H9 (cell line): Measurements from ENCODE around the gene SYNE2. TPM values are rescaled to one million over a fixed set of nuclear protein-coding genes. Genes with fewer than 3 reads are reported as not detected.

ENCODE experiments used
- DNase-seq: peaks from one replicate; pipeline ENCODE4 v3.0.0-alpha.2; 2017
- H2AFZ ChIP-seq: one replicate; pipeline ENCODE4 v1.6.1; 2013; ENCODE audit warnings: mild to moderate bottlenecking, low read length, control low read depth, moderate library complexity
- H2AK5ac ChIP-seq: 2 replicates; pipeline ENCODE4 v1.6.1; 2013; ENCODE audit warnings: low read length, control low read depth, mixed read lengths; ENCODE audit not compliant: insufficient read length
- H2BK120ac ChIP-seq: one replicate; pipeline ENCODE4 v1.6.1; 2013; ENCODE audit warnings: low read depth, mild to moderate bottlenecking, low read length, control low read depth, inconsistent platforms; ENCODE audit not compliant: poor library complexity, severe bottlenecking
- H2BK12ac ChIP-seq: 2 replicates; pipeline ENCODE4 v1.6.1; 2013; ENCODE audit warnings: low read length, control low read depth, mixed read lengths, low read depth; ENCODE audit not compliant: insufficient read length
- H2BK15ac ChIP-seq: 2 replicates; pipeline ENCODE4 v1.6.1; 2013; ENCODE audit warnings: low read depth, low read length, control low read depth
- H2BK20ac ChIP-seq: one replicate; pipeline ENCODE4 v1.6.1; 2013; ENCODE audit warnings: low read depth, mild to moderate bottlenecking, low read length, control low read depth, inconsistent platforms; ENCODE audit not compliant: poor library complexity, severe bottlenecking
- H2BK5ac ChIP-seq: 2 replicates; pipeline ENCODE4 v1.6.1; 2013; ENCODE audit warnings: low read length, control low read depth, mixed read lengths; ENCODE audit not compliant: insufficient read length
- H3K14ac ChIP-seq: 2 replicates; pipeline ENCODE4 v1.6.1; 2013; ENCODE audit warnings: low read length, control low read depth; ENCODE audit not compliant: insufficient read depth
- H3K18ac ChIP-seq: 2 replicates; pipeline ENCODE4 v1.6.1; 2013; ENCODE audit warnings: low read depth, mild to moderate bottlenecking, mixed read lengths, low read length, control low read depth; ENCODE audit not compliant: insufficient read length
- H3K23ac ChIP-seq: 2 replicates; pipeline ENCODE4 v1.6.1; 2013; ENCODE audit warnings: low read length, control low read depth, mixed read lengths, low read depth; ENCODE audit not compliant: insufficient read length
- H3K23me2 ChIP-seq: 2 replicates; pipeline ENCODE4 v1.6.1; 2013; ENCODE audit warnings: low read depth, mild to moderate bottlenecking, mixed read lengths, low read length, control low read depth; ENCODE audit not compliant: insufficient read length, poor library complexity, severe bottlenecking
- H3K27ac ChIP-seq: 2 replicates; pipeline ENCODE4 v1.5.1; 2013; ENCODE audit warnings: low read length, control low read depth, mixed read lengths, low read depth; ENCODE audit not compliant: insufficient read length
- H3K27me3 ChIP-seq: 2 replicates; pipeline ENCODE4 v1.6.1; 2013; ENCODE audit warnings: low read length, control low read depth, inconsistent platforms; ENCODE audit not compliant: insufficient read depth
- H3K4ac ChIP-seq: 2 replicates; pipeline ENCODE4 v1.6.1; 2013; ENCODE audit warnings: low read depth, mild to moderate bottlenecking, control low read depth, inconsistent platforms, low read length, moderate library complexity
- H3K4me1 ChIP-seq: 2 replicates; pipeline ENCODE4 v1.6.1; 2013; ENCODE audit warnings: low read length, control low read depth, inconsistent platforms; ENCODE audit not compliant: insufficient read depth
- H3K4me2 ChIP-seq: 2 replicates; pipeline ENCODE4 v1.6.1; 2013; ENCODE audit warnings: low read length, control low read depth, mixed read lengths; ENCODE audit not compliant: insufficient read length, insufficient read depth
- H3K56ac ChIP-seq: 2 replicates; pipeline ENCODE4 v1.6.1; 2013; ENCODE audit warnings: low read depth, mild to moderate bottlenecking, mixed read lengths, low read length, control low read depth; ENCODE audit not compliant: insufficient read length
- H3K79me1 ChIP-seq: 2 replicates; pipeline ENCODE4 v1.6.1; 2013; ENCODE audit warnings: low read depth, mild to moderate bottlenecking, moderate library complexity, low read length, control low read depth, inconsistent platforms; ENCODE audit not compliant: insufficient read depth, poor library complexity, severe bottlenecking
- H3K79me2 ChIP-seq: 2 replicates; pipeline ENCODE4 v1.6.1; 2013; ENCODE audit warnings: low read length, control low read depth, inconsistent platforms; ENCODE audit not compliant: insufficient read depth
- H3K9ac ChIP-seq: 2 replicates; pipeline ENCODE4 v1.6.1; 2013; ENCODE audit warnings: low read length, control low read depth, mixed read lengths; ENCODE audit not compliant: insufficient read length; ENCODE audit errors: extremely low read depth
- H3K9me3 ChIP-seq: one replicate; pipeline ENCODE4 v1.6.1; 2013; ENCODE audit warnings: low read depth, low read length, inconsistent platforms; ENCODE audit not compliant: control insufficient read depth
- H3T11ph ChIP-seq: one replicate; pipeline ENCODE4 v1.6.1; 2013; ENCODE audit warnings: mild to moderate bottlenecking, low read length, control low read depth, inconsistent platforms
- H4K20me1 ChIP-seq: one replicate; pipeline ENCODE4 v1.6.1; 2013; ENCODE audit not compliant: control insufficient read depth, insufficient read length, insufficient read depth
- H4K5ac ChIP-seq: 2 replicates; pipeline ENCODE4 v1.6.1; 2013; ENCODE audit warnings: low read depth, mild to moderate bottlenecking, mixed read lengths, low read length, control low read depth; ENCODE audit not compliant: insufficient read length
- H4K8ac ChIP-seq: replicated peaks from 2 replicates; pipeline ENCODE4 v1.6.1; 2013; ENCODE audit warnings: low read length, control low read depth, mixed read lengths, low read depth; ENCODE audit not compliant: insufficient read length
- H4K91ac ChIP-seq: 2 replicates; pipeline ENCODE4 v1.6.1; 2013; ENCODE audit warnings: low read depth, mild to moderate bottlenecking, moderate library complexity, mixed read lengths, low read length, control low read depth; ENCODE audit not compliant: insufficient read length
- H3K27ac Mint-ChIP-seq, 3 experiments: 2 replicates in 2 of 3; 3 replicates in 1 of 3; pipeline ENCODE4 v1.8.0; 2020 to 2021; ENCODE audit warnings: mixed read lengths in 3 of 3, mild to moderate bottlenecking in 1 of 3, moderate library complexity in 1 of 3
- H3K27me3 Mint-ChIP-seq: 2 replicates; pipeline ENCODE4 v1.8.0; 2021; ENCODE audit warnings: low read depth, mild to moderate bottlenecking, moderate library complexity, mixed read lengths
- H3K36me3 Mint-ChIP-seq, 3 experiments: 2 replicates in 2 of 3; 3 replicates in 1 of 3; pipeline ENCODE4 v1.8.0; 2020 to 2021; ENCODE audit warnings: low read depth in 3 of 3, mixed read lengths in 3 of 3; ENCODE audit not compliant: insufficient read depth in 1 of 3
- H3K4me1 Mint-ChIP-seq, 2 experiments: 2 replicates each; pipeline ENCODE4 v1.8.0; 2020; ENCODE audit warnings: mixed read lengths in 2 of 2
- H3K4me3 Mint-ChIP-seq, 2 experiments: 2 replicates in 1 of 2; 3 replicates in 1 of 2; pipeline ENCODE4 v1.8.0; 2020 to 2021; ENCODE audit warnings: mild to moderate bottlenecking in 2 of 2, mixed read lengths in 2 of 2, moderate library complexity in 1 of 2
- H3K9me3 Mint-ChIP-seq, 2 experiments: 2 replicates in 1 of 2; 3 replicates in 1 of 2; pipeline ENCODE4 v1.8.0; 2020; ENCODE audit warnings: mild to moderate bottlenecking in 2 of 2, mixed read lengths in 2 of 2, moderate library complexity in 1 of 2
- CTCF ChIP-seq: fragments of 200-600 bp; sonication (generic); conservative IDR thresholded peaks from 3 replicates; pipeline ENCODE4 v1.8.0; 2021; ENCODE audit warnings: antibody characterized with exemption, mild to moderate bottlenecking
- WGBS: extraction: QIAGEN DNeasy Blood & Tissue Kit; methylation state at CpG from one replicate; pipeline ENCODE4 v1.1.7; 2013; ENCODE audit warnings: missing lambda C conversion rate, low lambda C conversion rate, mixed read lengths; ENCODE audit not compliant: insufficient read length; ENCODE audit errors: extremely low coverage; 5-methylcytosine and 5-hydroxymethylcytosine counted together
- total RNA-seq: library from RNA; stranded (reverse); gene quantifications from 2 replicates; pipeline ENCODE4 v1.2.1, GENCODE V29; 2021

The SYNE2 gene
- total RNA-seq, 1 experiment from 2014 or later, result 43.3 TPM

GRCh38 chr14:63951429-63951828 lies 98.6 kb downstream of the SYNE2 start:
- Histone ChIP-seq H3K9me3 (no peaks in the 10 kb centered on the region), H3K4ac (no peak overlapping the region), H2BK120ac (no peak overlapping the region), H4K91ac (no peak overlapping the region), H3K56ac (no peak overlapping the region), H3K27ac (no peak overlapping the region), H3T11ph (no peak overlapping the region), H2BK20ac (no peak overlapping the region), H3K4me2 (peak overlapping the region; percentile 25), H2BK15ac (no peak overlapping the region), H3K79me1 (no peaks in the 10 kb centered on the region), H4K5ac (no peak overlapping the region), H2BK12ac (no peak overlapping the region), H3K79me2 (no peaks in the 10 kb centered on the region), H3K23ac (no peak overlapping the region), H3K14ac (no peak overlapping the region), H2BK5ac (no peak overlapping the region), H3K4me1 (no peaks in the 10 kb centered on the region; the same call in 1 of the 2 replicates), H3K23me2 (no peaks in the 10 kb centered on the region), H2AFZ (no peak overlapping the region), H4K8ac (no peak overlapping the region), H3K9ac (no peak overlapping the region), H3K27me3 (no peaks in the 10 kb centered on the region), H4K20me1 (no peaks in the 10 kb centered on the region), H3K18ac (no peak overlapping the region), H2AK5ac (no peak overlapping the region)
- Mint-ChIP-seq H3K4me1 (peaks cover 41 to 48% of the 10 kb centered on the region in 2 experiments), H3K27me3 (no peaks in the 10 kb centered on the region), H3K36me3 (peaks cover 8 to 18% (median 13%) of the 10 kb centered on the region in 3 experiments; a peak in 6 of 7 replicates), H3K27ac (peak overlapping the region; percentile 56 to 77 (median 58); a peak in 2 of 7 replicates), H3K9me3 (no peaks in the 10 kb centered on the region), H3K4me3 (no peak overlapping the region; a peak in 1 of 5 replicates)
- DNase-seq, result no peak
- no peak for TF ChIP-seq CTCF
- no CpG with 5 or more reads among the region's 4 CpGs for WGBS
